ENCODE data around the gene PPIL6. TPM values are rescaled to one million over a fixed set of nuclear protein-coding genes. Genes with fewer than 3 reads are reported as not detected.

PPIL6 gene
- polyA plus RNA-seq, 6 donors from 2014 or later = 1.1 to 3.9 (median 2.4) TPM

DNA sequence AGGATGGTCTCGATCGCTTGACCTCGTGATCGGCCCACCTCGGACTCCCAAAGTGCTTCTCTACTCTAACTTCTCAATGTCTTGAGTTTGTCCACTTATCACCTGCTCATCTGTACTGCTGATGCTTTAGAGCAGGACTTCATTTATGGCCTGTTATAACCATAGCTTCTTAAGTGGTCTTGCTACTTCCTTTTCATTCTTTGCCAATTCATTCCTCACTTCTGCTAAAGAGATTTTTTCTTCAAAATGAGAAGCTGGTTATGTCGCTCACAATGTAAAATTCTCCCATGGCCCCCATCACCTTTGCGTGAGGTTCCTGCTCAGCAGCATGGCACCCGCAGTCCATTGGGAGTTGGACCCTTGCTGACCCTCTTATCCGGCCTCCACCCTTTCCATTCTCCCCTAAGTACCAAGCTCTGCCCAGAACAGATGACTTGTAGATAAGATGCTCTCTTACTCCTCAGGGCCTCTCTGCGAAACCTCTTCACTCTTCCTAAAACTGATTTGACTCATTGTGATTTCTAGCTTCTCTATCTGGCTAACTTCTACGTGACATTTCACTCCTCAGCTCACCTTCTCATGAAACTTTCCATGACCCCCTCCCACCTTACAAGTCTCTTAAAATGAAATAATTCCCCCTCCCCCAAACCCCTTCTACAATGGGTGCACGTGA is 44.2 kb downstream of the PPIL6 start:
- Mint-ChIP-seq H3K4me3 (no peak overlapping the region), H3K27ac (peak overlapping the region in 2 of 6 donors; percentile 13 to 27), H3K4me1 (peaks cover 0 to 6% (median 3%) of the 10 kb centered on the region in 3 donors), H3K27me3 (no peaks in the 10 kb centered on the region), H3K36me3 (no peaks in the 10 kb centered on the region), H3K9me3 (no peaks in the 10 kb centered on the region)
- no peak for DNase-seq
- no peak for ATAC-seq (ENCODE audit: low read depth in 2 of 2)

DNA sequence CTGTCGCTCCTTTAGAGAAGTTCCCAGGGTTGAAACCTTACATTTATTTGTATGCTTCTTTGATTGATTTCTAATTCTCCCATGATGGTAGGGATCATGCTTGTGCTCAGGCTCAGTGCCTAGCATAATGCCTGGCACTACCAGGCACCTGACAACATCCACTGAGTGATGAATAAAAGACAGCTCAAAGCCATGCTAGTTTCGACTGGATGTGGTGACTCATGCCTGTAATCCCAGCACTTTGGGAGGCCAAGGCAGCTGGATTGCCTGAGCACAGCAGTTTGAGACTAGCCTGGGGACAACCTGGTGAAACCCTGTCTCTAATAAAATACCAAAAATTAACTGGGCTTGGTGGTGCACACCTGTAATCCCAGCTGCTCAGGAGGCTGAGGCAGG is 46.5 kb downstream of the PPIL6 start:
- H3K4me1 Mint-ChIP-seq = peaks cover 5 to 15% (median 11%) of the 10 kb centered on the region in 3 donors
- no peak for DNase-seq

DNA sequence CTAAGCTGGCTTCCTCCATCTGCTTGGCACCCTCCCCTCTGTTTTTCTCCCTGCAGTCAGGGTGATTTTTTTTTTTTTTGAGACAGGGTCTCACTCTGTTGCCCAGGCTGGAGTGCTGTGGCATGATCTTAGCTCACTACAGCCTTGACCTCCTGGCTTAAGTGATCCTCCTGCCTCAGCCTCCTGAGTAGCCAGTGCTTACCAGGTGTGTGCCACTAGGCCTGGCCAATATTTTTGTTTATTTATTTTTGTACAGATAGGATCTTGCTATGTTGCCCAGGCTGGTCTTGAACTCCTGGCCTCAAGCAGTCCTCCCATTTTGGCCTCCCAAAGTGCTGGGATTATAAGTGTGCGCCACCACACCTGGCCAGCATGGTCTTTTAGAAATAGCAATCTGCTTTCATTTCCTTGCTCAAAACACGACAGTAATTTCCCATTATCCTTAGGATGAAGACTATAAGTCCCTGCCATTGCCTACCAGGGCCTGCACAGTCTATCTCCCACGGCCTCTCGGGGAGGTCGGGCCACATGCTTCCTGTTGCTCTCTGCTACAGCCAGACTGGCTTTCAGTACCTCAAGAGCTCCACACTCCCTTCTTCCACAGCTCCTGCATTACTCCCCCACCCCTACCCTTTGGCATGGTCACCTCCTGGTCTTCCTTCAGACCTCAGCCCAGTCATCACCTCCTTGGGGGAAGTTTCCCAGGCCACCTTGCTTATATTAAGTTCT is 47.1 kb downstream of the PPIL6 start:
- no peak overlapping the region for H3K4me3 Mint-ChIP-seq
- H3K36me3 Mint-ChIP-seq = peaks cover 0 to under 1% of the 10 kb centered on the region in 2 donors
- DNase-seq (no peak), ATAC-seq (ENCODE audit: low read depth in 2 of 2) (no peak)
- no peak overlapping the region for H3K27ac Mint-ChIP-seq
- H3K27me3 Mint-ChIP-seq = no peaks in the 10 kb centered on the region
- H3K9me3 Mint-ChIP-seq = no peaks in the 10 kb centered on the region
- peaks cover 5 to 15% (median 11%) of the 10 kb centered on the region in 3 donors for H3K4me1 Mint-ChIP-seq

More for the DNA sequence above, 46.5 kb downstream of the PPIL6 start:
- no peak for ATAC-seq (ENCODE audit: low read depth in 2 of 2)
- Mint-ChIP-seq H3K27ac (no peak overlapping the region), H3K36me3 (no peaks in the 10 kb centered on the region), H3K9me3 (no peaks in the 10 kb centered on the region), H3K27me3 (no peaks in the 10 kb centered on the region), H3K4me3 (no peak overlapping the region)

DNA sequence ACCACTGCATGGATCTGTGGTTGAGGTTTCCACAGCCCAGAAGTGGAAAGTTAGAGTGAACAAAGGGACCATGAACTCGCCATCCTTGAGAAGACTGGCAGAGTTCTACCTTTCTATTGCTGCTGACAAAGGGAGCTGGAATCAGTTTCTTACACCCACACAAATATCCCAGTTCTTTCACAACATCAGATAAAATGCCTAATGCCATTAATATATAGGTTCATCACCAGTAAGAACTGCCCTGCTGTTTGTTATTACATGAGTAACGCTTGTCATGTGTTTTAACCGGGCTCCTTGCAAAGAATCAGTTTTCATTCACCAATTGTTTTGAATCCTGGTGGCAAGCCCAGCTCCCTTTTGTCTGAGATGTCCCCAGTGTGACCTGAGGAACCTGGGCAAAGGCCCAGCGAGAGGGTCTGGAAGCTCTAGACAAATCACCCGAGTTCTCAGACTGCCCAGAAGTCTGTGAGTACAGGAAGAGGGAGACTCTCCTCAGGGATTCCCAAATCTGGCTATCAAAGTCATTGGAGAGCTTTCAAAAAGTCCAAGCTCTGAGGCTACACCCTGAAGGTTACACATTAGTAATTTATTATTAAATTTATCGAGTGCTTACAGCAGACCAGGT is 50.7 kb downstream of the PPIL6 start:
- Mint-ChIP-seq H3K4me1 (peaks cover 11 to 18% (median 17%) of the 10 kb centered on the region in 3 donors), H3K4me3 (no peak overlapping the region), H3K9me3 (no peaks in the 10 kb centered on the region), H3K27me3 (no peaks in the 10 kb centered on the region), H3K36me3 (peaks cover 0 to 6% of the 10 kb centered on the region in 2 donors), H3K27ac (peak overlapping the region in 1 of 6 donors; percentile 41)
- no peak for ATAC-seq (ENCODE audit: low read depth in 2 of 2)
- DNase-seq = no peak

DNA sequence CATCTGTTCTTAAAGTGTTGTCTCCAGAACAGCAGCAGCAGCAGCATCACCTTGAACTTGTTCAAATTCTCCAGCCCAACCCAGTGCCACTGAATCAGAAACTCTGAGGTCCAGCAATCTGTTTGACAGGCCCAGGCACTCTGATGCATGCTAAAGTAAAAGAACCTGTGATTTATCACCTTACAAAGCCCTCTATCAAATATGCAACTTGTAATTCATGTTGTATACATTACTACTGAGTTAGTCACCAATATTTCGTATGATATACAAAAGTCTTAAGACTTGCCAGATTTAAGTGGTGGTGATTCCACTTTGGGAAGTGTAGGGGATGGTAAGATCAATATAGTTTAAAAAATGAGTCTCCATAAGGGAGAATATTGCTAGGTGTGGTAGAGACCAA is 52.2 kb downstream of the PPIL6 start:
- Mint-ChIP-seq H3K27ac (peak overlapping the region in 3 of 6 donors; percentile 13 to 80 (median 44)), H3K27me3 (no peaks in the 10 kb centered on the region), H3K4me1 (peaks cover 19 to 29% (median 19%) of the 10 kb centered on the region in 3 donors), H3K4me3 (no peak overlapping the region), H3K36me3 (peaks cover 0 to 6% of the 10 kb centered on the region in 2 donors), H3K9me3 (no peaks in the 10 kb centered on the region)
- no peak for DNase-seq
- no peak for ATAC-seq (ENCODE audit: low read depth in 2 of 2)

DNA sequence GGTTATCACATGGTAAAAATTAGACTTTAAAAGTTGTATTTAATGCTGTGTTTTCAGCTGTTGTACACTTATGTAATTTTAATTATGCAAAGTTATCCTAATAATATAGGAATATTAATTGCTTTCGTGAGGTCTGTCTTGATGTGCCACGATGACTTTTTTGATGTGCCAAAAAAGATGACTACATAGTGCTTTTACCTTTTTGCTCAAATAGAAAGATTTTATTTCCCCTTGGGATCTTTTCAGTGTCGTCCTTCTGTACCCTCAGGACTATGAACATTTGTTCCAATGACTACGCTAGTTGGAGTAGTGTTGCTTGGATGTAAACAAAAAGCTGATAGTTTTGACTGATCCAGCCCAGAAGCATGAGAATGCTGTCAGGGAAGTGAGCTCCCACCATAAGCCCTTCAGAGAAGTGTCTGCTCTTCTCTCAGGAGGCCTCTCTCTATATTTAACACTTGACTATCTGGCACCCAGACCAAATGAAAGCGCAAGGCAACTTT is 56.9 kb downstream of the PPIL6 start:
- Mint-ChIP-seq H3K4me3 (peak overlapping the region; percentile 88 to 100 (median 97)), H3K27ac (peak overlapping the region; percentile 99 to 100 (median 100)), H3K9me3 (no peaks in the 10 kb centered on the region), H3K27me3 (no peaks in the 10 kb centered on the region), H3K4me1 (peaks cover 37 to 40% (median 39%) of the 10 kb centered on the region in 3 donors), H3K36me3 (peaks cover 3 to 14% of the 10 kb centered on the region in 2 donors)
- DNase-seq (no peak), ATAC-seq (ENCODE audit: low read depth in 2 of 2) (no peak)

DNA sequence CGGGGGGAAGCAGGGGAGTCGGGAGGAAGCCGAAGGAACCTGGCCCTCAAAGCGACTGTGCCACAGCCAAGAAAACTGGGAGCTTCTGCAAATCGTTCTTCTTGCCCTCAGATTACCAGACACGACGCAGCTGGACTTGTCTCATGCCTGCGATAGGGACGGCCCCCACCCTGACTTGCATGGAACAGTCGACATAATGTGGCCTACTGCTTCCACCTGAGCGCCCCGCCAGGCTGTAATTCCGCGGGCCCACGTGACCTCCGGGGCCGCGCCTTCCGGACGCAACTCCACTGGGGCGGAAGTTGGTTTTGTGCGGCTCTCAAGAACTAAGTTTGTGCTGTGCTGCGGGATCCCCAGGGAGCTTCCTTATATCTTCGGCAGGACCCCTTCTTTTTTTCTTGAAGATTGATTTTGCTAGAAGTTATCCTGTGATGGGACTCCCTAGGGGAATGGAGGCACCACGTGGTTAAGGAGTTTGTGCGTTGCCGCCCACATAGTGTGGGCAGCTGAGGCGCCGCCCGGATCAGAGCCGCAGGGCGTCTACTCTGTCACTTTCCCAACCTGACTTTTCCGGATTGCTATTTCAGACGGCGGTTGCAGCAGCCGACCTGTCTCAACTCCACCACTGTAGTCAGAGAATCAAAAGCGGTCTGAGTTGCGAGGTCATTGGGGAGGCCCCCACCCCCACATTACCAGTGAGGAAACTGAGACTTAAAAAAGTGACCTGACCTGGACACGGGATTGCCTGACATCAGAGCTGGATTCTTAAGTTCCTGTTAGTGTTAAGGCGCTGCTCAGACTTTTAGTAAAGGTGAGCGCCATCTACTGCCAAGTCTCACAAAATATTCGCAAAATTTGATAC is 57.6 kb downstream of the PPIL6 start:
- Mint-ChIP-seq H3K27me3 (no peaks in the 10 kb centered on the region), H3K9me3 (no peaks in the 10 kb centered on the region), H3K27ac (peak overlapping the region; percentile 99 to 100 (median 100)), H3K4me3 (peak overlapping the region; percentile 88 to 100 (median 97)), H3K36me3 (peaks cover 8% of the 10 kb centered on the region in 2 donors), H3K4me1 (peaks cover 44 to 46% (median 46%) of the 10 kb centered on the region in 3 donors)
- DNase-seq (peak; percentile 96), ATAC-seq (ENCODE audit: low read depth in 2 of 2) (peak; percentile 67 to 73)

DNA sequence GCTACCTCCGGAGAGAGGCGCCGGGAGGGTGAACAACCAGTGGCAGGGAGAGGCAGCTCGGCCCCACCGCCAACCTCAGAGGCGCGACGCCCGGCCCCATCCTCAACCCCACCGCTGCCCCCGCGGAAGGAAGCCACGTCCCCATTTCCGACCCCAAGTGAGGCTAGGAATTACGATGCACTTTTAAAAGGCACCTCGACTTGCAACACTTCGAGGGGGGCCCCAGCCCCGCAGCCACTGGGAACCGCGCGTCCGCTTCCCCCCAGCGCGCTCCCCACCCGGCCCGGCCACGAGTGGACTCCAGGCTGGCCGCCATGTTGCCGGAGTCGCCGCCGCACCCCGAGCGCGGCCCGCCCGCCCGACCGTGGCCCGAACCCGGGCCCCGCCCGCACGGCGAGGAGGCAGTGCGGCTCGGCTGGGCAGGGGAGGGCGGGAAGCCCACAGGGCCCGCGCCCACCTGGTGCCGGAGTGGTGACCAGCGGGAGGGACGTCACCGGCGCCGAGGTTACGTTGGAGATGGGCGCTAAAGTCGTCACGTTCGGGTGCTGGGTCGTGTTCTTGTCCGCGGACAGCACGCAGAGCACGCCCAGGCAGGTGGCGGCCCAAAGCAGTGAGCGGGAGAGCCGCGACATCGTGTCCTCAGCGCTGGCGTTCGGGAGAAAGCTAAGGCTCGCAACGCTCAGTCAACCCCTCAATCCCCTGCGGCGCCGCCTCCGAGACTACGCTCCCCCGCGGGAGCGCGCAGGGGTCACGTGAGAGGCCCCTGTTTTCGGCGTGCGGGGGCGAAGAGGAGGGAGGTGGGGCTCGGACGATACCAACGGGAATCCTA is 58.5 kb downstream of the PPIL6 start, which contains the start of gene CD164:
CD164 (minus strand) TSS at position 721 of the 829 bp plus-strand sequence; CDS start at position 632, 89 bp downstream.
- Mint-ChIP-seq H3K9me3 (no peaks in the 10 kb centered on the region), H3K4me3 (peak within 1 kb of the TSS; percentile 88 to 100 (median 97)), H3K4me1 (peaks cover 48 to 49% (median 49%) of the 10 kb centered on the region in 3 donors), H3K27ac (peak within 1 kb of the TSS; percentile 99 to 100 (median 100)), H3K27me3 (no peaks in the 10 kb centered on the region), H3K36me3 (peaks cover 8 to 15% of the 10 kb centered on the region in 2 donors)
- ATAC-seq (ENCODE audit: low read depth in 2 of 2) (peak; percentile 56 to 58), DNase-seq (peak; percentile 94)

DNA sequence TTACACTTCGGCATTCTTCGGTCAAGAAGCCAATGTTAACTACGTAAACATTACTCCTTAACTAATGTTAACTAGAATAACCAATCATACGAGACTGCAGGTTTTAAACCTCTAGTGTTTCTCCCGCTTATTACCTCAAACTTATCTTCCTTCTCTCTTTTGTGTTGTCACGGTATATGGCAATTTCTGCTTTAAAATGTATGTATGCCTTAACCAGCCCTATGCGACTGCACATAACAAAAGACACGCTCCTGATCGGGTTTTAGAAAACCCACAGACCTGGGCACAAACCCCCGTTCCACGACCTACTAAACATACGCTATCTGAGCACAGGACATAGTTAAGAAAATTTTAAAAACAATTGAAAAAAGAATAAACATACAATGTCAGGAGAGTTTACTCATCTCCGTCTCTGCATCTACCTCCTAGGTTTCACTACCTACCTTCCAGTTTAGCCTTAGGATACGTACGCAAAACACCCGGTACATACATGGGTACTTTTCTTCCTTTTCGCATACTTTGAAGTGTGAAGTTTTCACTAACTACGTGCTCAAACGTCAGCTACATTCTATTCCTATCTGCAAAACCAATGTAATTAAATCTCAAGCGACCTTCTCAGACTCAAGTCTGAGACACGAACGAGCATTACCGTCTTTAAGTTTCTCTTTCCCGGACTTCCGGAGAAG is 59.2 kb downstream of the PPIL6 start:
- Mint-ChIP-seq H3K4me1 (peaks cover 49 to 53% (median 51%) of the 10 kb centered on the region in 3 donors), H3K4me3 (peak overlapping the region; percentile 88 to 99 (median 96)), H3K27ac (peak overlapping the region; percentile 96 to 99 (median 98)), H3K9me3 (no peaks in the 10 kb centered on the region), H3K36me3 (peaks cover 10 to 19% of the 10 kb centered on the region in 2 donors), H3K27me3 (no peaks in the 10 kb centered on the region)
- ATAC-seq (ENCODE audit: low read depth in 2 of 2) = peak; percentile 2 to 8
- no peak for DNase-seq

DNA sequence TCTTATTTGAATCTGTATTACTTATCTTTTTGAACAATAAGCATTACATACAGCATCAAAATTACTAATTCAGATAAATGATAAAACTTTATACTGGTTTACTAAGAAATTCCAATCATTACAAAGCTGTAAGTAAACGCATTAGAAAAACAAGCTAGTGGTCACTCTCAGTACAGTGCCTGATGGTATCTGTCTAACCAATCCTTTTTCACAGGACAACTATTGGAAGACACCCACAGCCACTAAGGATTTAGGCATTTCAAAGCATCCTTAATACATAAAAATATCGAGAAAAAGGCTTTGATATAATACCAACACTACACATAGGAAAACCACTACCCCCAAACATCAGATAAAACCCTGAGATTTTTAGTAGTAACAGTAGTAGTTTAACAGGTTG is 60.7 kb downstream of the PPIL6 start:
- H3K4me3 Mint-ChIP-seq = peak overlapping the region; percentile 85 to 99 (median 96)
- DNase-seq (no peak), ATAC-seq (ENCODE audit: low read depth in 2 of 2) (no peak)
- H3K36me3 Mint-ChIP-seq = peaks cover 19 to 26% of the 10 kb centered on the region in 2 donors
- peaks cover 49 to 56% (median 50%) of the 10 kb centered on the region in 3 donors for H3K4me1 Mint-ChIP-seq
- peak overlapping the region; percentile 47 to 99 (median 90) for H3K27ac Mint-ChIP-seq
- H3K27me3 Mint-ChIP-seq = no peaks in the 10 kb centered on the region
- no peaks in the 10 kb centered on the region for H3K9me3 Mint-ChIP-seq

DNA sequence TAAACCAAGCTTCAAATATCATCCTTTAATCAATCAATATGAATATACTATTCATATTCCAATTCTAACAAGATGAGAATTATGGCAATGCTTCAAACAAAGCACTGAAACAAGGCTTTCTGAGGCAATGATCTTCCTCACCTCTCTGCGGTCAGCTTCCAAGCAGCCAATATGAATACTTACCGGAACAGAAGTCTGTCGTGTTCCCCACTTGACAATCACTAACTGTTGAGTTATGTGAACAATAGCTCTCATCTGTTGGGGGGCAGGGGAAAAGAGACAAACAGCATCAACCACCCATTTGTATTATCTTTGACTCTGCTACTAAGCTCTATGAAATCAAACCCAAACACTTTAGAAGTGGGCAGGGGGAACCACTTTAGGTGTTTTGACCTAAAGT is 62.7 kb downstream of the PPIL6 start:
- Mint-ChIP-seq H3K36me3 (peaks cover 35 to 41% of the 10 kb centered on the region in 2 donors), H3K4me1 (peaks cover 59 to 63% (median 61%) of the 10 kb centered on the region in 3 donors), H3K27ac (peak overlapping the region in 4 of 6 donors; percentile 54 to 84 (median 62)), H3K9me3 (no peaks in the 10 kb centered on the region), H3K27me3 (no peaks in the 10 kb centered on the region), H3K4me3 (peak overlapping the region in 4 of 8 donors; percentile 27 to 52 (median 38))
- no peak for DNase-seq
- no peak for ATAC-seq (ENCODE audit: low read depth in 2 of 2)
